Dermis microvascular lymphatic vessel endothelial cell (primary cell): ENCODE data around the gene PI4K2A. TPM values are rescaled to one million over a fixed set of nuclear protein-coding genes. Genes with fewer than 3 reads are reported as not detected.

ENCODE experiments used
- total RNA-seq: library from RNA; depleted of rRNA; stranded (reverse); fragments of >200 nt; gene quantifications from 2 replicates; pipeline ENCODE4 v1.2.1, GENCODE V29; 2014

The PI4K2A gene
- total RNA-seq, 1 donor from 2014 or later = 10.5 TPM

Other genes with a start within 250 kb of the PI4K2A start
- gene RRP12, start 239.3 kb upstream of the PI4K2A start, total RNA-seq = 10.2 and 10.4 TPM in 2 replicates
- 241 and 263 TPM in 2 replicates for gene PGAM1, start 214.5 kb upstream of the PI4K2A start, total RNA-seq
- gene EXOSC1, start 194.7 kb upstream of the PI4K2A start, total RNA-seq = 23.1 and 23.9 TPM in 2 replicates
- gene ZDHHC16, start 194.5 kb upstream of the PI4K2A start, total RNA-seq = 28.0 and 32.0 TPM in 2 replicates
- gene MMS19, start 142.2 kb upstream of the PI4K2A start, total RNA-seq = 55.3 and 56.8 TPM in 2 replicates
- gene UBTD1, start 141.7 kb upstream of the PI4K2A start, total RNA-seq = 45.1 and 62.6 TPM in 2 replicates
- gene ANKRD2, start 67.9 kb upstream of the PI4K2A start, total RNA-seq = 0.13 and 0.26 TPM in 2 replicates
- 0.38 and 0.77 TPM in 2 replicates for gene HOGA1, start 56.3 kb upstream of the PI4K2A start, total RNA-seq
- not detected in 2 replicates for gene C10orf62, start 51.0 kb upstream of the PI4K2A start, total RNA-seq
- gene MORN4, start 7.2 kb upstream of the PI4K2A start, total RNA-seq = 1.8 and 3.0 TPM in 2 replicates
- gene AVPI1, start 46.6 kb downstream of the PI4K2A start, total RNA-seq = 3.0 and 5.3 TPM in 2 replicates
- gene MARVELD1, start 73.1 kb downstream of the PI4K2A start, total RNA-seq = 10.5 and 14.0 TPM in 2 replicates
- gene ZFYVE27, start 96.5 kb downstream of the PI4K2A start, total RNA-seq = 10.0 and 17.6 TPM in 2 replicates
- gene SFRP5, start 131.3 kb downstream of the PI4K2A start, total RNA-seq = not detected in 2 replicates
- under 0.01 and 0.13 TPM in 2 replicates for gene GOLGA7B, start 209.2 kb downstream of the PI4K2A start, total RNA-seq